Activated CD8-positive, alpha-beta T cell treated with anti-CD3 and anti-CD28 coated beads for 36 hours (primary cell): ENCODE measurements around the gene MEGF8. TPM values are rescaled to one million over a fixed set of nuclear protein-coding genes. Genes with fewer than 3 reads are reported as not detected.

Source experiments
- ATAC-seq: fragments of 200-7000 bp; cut with Tn5 transposase; one replicate; pipeline ENCODE4 v1.10.0; 2021; ENCODE audit warnings: mild to moderate bottlenecking, moderate library complexity
- CTCF ChIA-PET: fragments of 350-600 bp; sonication (Branson Sonifier 250); formaldehyde crosslinking; loops from one replicate; lab custom pipeline; 2021; ENCODE audit warnings: antibody characterized with exemption; lab: Charles Lee
- POLR2A ChIA-PET: fragments of 350-600 bp; sonication (Branson Sonifier 250); formaldehyde crosslinking; loops from one replicate; lab custom pipeline; 2021; ENCODE audit warnings: antibody characterized with exemption; lab: Charles Lee
- DNase-seq: peaks from one replicate; pipeline ENCODE4 v3.0.0-alpha.2; 2020
- H3K27ac Mint-ChIP-seq: one replicate; pipeline ENCODE4 v1.8.0; 2021; ENCODE audit warnings: mild to moderate bottlenecking, mixed read lengths
- H3K27me3 Mint-ChIP-seq: one replicate; pipeline ENCODE4 v1.8.0; 2021; ENCODE audit warnings: mixed read lengths
- H3K36me3 Mint-ChIP-seq: one replicate; pipeline ENCODE4 v1.8.0; 2021; ENCODE audit warnings: low read depth, mixed read lengths
- H3K4me1 Mint-ChIP-seq: one replicate; pipeline ENCODE4 v1.8.0; 2021; ENCODE audit warnings: low read depth, mixed read lengths
- H3K4me3 Mint-ChIP-seq: one replicate; pipeline ENCODE4 v1.8.0; 2021; ENCODE audit warnings: mild to moderate bottlenecking, moderate library complexity, mixed read lengths
- H3K9me3 Mint-ChIP-seq: one replicate; pipeline ENCODE4 v1.8.0; 2021; ENCODE audit warnings: mixed read lengths
- CTCF ChIP-seq: fragments of 200-600 bp; IDR thresholded peaks from one replicate; pipeline ENCODE4 v1.8.0; 2022; ENCODE audit warnings: antibody characterized with exemption, mild to moderate bottlenecking
- intact Hi-C: fragments of 100-400 bp; cut with micrococcal nuclease; formaldehyde crosslinking; loops from one replicate; pipeline ENCODE4 v1.10.0; 2022
- total RNA-seq, 2 experiments: library from RNA; stranded (reverse); gene quantifications; one replicate each; pipeline ENCODE4 v1.2.3, GENCODE V29; 2021

The MEGF8 gene
- total RNA-seq, 2 experiments from 2014 or later: 7.0 to 8.0 TPM

DNA sequence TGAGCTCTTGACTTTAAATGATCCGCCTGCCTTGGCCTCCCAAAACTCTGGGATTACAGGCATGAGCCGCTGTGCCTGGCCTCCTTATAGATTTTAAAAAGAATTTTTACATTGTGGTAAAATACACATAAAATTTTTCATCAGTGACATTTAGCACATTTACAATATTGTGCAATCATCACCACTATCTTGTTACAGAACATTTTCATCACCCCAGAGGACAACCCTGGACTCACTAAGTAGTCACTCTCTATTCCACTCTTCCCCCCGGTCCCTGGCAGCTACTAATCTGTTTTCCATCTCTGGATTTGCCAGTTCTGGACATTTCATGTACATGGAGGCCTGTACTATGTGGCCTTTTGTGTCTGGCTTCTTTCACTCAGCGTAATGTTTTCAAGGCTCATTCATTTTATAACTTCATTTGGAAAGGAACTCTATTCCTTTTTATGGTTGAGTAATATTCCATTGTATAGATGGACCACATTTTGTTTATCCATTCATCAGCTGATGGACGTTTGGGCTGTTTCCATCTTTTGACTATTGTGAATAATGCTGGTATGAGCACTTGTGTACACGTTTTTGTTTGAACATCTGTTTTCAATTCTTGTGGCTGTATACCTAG, 19.9 kb downstream of the MEGF8 start:
- no peak overlapping the region for H3K27ac Mint-ChIP-seq
- no peaks in the 10 kb centered on the region for H3K36me3 Mint-ChIP-seq
- no peaks in the 10 kb centered on the region for H3K9me3 Mint-ChIP-seq
- ChIA-PET POLR2A (interaction anchor here (1.0 kb wide), 1 partner anchor 36 kb away, joined by 3 read pairs; no protein-coding TSS in a partner anchor), CTCF (interaction anchor here (2.5 kb wide), 1 partner anchor 9 kb away, joined by 5 read pairs; no protein-coding TSS in a partner anchor)
- H3K4me3 Mint-ChIP-seq: no peak overlapping the region
- no peaks in the 10 kb centered on the region for H3K27me3 Mint-ChIP-seq
- DNase-seq (no peak), ATAC-seq (no peak)
- intact Hi-C loops: no loop called here
- no peak for TF ChIP-seq CTCF
- H3K4me1 Mint-ChIP-seq: no peaks in the 10 kb centered on the region

DNA sequence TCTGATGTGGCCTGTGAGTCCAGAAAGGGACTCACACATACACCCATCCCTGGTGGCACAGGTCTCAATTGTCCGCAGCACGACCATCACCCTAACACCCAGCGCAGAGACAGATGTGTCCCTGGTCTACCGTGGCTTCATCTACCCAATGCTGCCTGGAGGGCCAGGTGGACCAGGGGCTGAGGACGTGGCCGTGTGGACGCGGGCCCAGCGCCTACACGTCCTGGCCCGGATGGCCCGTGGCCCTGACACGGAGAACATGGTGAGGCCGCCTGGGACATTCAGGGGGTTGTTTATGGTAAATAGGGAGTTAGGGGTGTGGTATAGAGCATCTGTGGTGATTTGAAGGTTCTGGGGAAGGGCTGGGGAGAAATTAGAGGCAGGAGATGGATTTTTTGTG, 22.8 kb downstream of the MEGF8 start:
- Mint-ChIP-seq H3K9me3 (no peaks in the 10 kb centered on the region), H3K4me1 (no peaks in the 10 kb centered on the region), H3K36me3 (no peaks in the 10 kb centered on the region), H3K27ac (no peak overlapping the region), H3K27me3 (no peaks in the 10 kb centered on the region), H3K4me3 (no peak overlapping the region)
- POLR2A ChIA-PET: no interaction called here
- CTCF ChIA-PET: no interaction called here
- intact Hi-C loops: no loop called here
- ATAC-seq (no peak), DNase-seq (no peak)
- TF ChIP-seq CTCF: no peak

DNA sequence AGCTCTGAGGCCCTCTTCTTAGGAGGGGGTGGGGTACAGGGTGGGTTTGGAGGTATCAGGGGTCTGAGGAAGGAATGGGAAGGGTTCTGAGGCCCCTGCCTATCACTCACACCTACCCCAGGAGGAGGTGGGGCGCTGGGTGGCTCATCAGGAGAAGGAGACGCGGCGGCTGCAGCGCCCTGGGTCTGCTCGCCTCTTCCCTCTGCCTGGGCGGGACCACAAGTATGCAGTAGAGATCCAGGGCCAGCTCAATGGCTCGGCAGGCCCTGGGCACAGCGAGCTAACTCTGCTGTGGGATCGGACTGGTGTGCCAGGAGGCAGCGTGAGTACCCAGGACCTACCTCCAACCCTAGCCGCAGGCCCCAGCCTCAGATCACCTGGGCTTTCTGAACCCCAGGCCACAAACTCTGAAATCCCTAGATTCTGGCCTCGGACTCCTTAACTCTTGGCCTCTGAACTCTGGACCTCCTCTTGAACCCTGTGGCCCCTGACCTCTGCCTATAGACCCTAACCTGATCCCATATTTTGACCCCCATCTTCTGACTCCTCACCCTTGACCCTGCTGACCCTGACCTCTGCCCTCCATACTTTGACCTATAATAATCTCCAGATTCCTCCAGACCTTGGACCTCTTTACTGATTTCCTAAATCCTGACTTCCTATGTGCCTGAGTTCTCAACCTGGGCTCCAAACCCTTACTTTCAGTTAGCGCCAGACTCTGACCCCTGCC, 24.1 kb downstream of the MEGF8 start:
- Mint-ChIP-seq H3K9me3 (no peaks in the 10 kb centered on the region), H3K4me3 (no peak overlapping the region), H3K27me3 (no peaks in the 10 kb centered on the region), H3K27ac (no peak overlapping the region), H3K4me1 (no peaks in the 10 kb centered on the region), H3K36me3 (no peaks in the 10 kb centered on the region)
- TF ChIP-seq CTCF: no peak
- ChIA-PET POLR2A (no interaction called here), CTCF (no interaction called here)
- DNase-seq (no peak), ATAC-seq (no peak)
- intact Hi-C loops: no loop called here

GRCh38 chr19:42350417-42350816, 25.0 kb downstream of the MEGF8 start:
- H3K27ac Mint-ChIP-seq: no peak overlapping the region
- no peaks in the 10 kb centered on the region for H3K4me1 Mint-ChIP-seq
- ChIA-PET POLR2A (no interaction called here), CTCF (no interaction called here)
- ATAC-seq (no peak), DNase-seq (no peak)
- no peaks in the 10 kb centered on the region for H3K27me3 Mint-ChIP-seq
- no peak for TF ChIP-seq CTCF
- no peaks in the 10 kb centered on the region for H3K9me3 Mint-ChIP-seq
- H3K36me3 Mint-ChIP-seq: no peaks in the 10 kb centered on the region
- intact Hi-C loops: no loop called here
- H3K4me3 Mint-ChIP-seq: no peak overlapping the region

GRCh38 chr19:42351079-42351735, 25.8 kb downstream of the MEGF8 start:
- DNase-seq: no peak
- intact Hi-C loops: no loop called here
- no peak for ATAC-seq
- Mint-ChIP-seq H3K4me3 (no peak overlapping the region), H3K36me3 (no peaks in the 10 kb centered on the region), H3K4me1 (no peaks in the 10 kb centered on the region), H3K9me3 (no peaks in the 10 kb centered on the region), H3K27ac (no peak overlapping the region), H3K27me3 (no peaks in the 10 kb centered on the region)
- POLR2A ChIA-PET: no interaction called here
- no peak for TF ChIP-seq CTCF
- CTCF ChIA-PET: no interaction called here
